ENCODE results near the gene ZNF497.

GRCh38 chr19:58366585-58367430 lies 4.3 kb upstream of the ZNF497 start:
- TF ChIP-seq ZNF311 (tag by site-specific recombination; IDR thresholded peaks at IDR 0.05; ENCODE audit: borderline replicate concordance) = no peak
- no peak for TF ChIP-seq CTCF (tag by site-specific recombination; IDR thresholded peaks at IDR 0.05)
- no peak for TF ChIP-seq ZNF274 (IDR thresholded peaks at IDR 0.05; ENCODE audit: low read length)
- no peak for TF ChIP-seq ZNF274 (tag by site-specific recombination; IDR thresholded peaks at IDR 0.05; ENCODE audit: borderline replicate concordance)
- TF ChIP-seq ZNF768 (tag by site-specific recombination; IDR thresholded peaks at IDR 0.05) = no peak
- no peak for TF ChIP-seq ZNF707 (tag by site-specific recombination; IDR thresholded peaks at IDR 0.05)
- no peak for TF ChIP-seq ZNF629 (tag by site-specific recombination; IDR thresholded peaks at IDR 0.05)
- no peak for TF ChIP-seq ZNF645 (tag by site-specific recombination; IDR thresholded peaks at IDR 0.05)
